ENCODE measurements around the gene DOCK2.
"Not testable (repeated sequence)": the region's sequence is repeated elsewhere in the genome, so short reads cannot be mapped to it uniquely, and the experiment has no call there.

DOCK2 gene

DNA sequence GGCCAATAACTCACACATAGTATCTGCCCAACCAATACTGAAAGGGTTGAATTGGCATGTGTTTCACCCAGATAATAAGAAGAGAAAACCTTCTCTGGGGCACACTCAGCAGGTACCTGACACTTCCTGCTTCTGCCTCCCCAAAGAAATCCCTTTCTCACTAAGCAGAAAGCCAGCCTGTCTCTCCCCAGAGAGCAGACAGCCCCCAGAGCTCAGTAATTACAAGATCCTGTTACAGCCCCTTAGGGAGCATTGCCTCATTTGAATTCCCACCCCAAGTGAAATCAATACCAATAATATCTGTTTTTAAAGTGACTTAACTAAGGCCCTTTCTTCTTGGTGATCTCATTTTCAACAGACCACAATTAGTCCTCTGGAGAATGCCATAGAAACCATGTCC, 430.1 kb downstream of the DOCK2 start:
- DNase-seq (ENCODE audit: low read depth), result no peak

DNA sequence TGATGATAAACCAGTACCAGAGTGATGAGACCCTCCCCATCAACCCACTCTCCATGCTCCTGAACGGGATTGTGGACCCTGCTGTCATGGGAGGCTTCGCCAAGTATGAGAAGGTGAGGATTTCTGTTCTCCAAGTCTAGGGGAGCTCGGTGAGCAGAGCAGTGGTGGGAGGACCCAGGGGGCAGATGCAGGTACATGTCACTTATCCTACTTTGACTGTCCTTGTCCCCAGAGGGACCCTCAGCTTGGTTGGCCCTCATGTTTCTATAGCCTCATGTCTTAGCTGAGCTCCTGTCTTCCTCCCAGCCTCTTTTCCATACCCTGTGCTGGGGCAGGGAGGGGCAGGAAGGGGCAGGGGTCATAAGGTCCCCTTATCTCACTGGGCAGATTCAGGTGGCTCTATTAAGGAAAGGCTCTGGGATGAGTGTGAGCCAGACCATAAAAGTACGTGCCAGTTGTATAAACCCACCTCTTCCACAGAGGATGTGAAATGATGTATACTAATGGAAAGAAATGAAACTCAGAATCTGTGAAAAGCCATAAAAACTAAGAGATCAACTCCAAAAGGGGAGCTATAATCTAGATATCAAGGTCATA, 430.6 kb downstream of the DOCK2 start:
- DNase-seq (ENCODE audit: low read depth), result no peak

DNA sequence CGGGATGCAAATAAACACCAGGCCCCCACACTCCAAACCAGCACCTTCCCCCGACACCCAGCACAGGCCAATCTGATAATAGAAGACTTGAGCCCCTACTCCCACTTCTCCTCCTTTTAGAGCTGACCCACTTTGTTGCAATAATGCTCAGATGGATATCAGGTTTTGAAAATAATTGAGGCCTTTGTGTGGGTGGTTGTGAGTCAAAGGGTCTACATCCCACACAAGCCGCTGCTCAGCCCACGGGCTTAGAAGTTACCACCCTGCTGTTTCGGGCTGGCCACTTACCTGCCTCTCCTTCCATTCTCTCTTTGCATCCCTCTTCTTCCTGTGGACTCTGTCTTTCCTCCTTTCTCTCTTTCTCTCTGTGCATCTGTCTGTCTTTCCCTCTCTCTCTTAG, 432.4 kb downstream of the DOCK2 start:
- no peak for DNase-seq (ENCODE audit: low read depth)

DNA sequence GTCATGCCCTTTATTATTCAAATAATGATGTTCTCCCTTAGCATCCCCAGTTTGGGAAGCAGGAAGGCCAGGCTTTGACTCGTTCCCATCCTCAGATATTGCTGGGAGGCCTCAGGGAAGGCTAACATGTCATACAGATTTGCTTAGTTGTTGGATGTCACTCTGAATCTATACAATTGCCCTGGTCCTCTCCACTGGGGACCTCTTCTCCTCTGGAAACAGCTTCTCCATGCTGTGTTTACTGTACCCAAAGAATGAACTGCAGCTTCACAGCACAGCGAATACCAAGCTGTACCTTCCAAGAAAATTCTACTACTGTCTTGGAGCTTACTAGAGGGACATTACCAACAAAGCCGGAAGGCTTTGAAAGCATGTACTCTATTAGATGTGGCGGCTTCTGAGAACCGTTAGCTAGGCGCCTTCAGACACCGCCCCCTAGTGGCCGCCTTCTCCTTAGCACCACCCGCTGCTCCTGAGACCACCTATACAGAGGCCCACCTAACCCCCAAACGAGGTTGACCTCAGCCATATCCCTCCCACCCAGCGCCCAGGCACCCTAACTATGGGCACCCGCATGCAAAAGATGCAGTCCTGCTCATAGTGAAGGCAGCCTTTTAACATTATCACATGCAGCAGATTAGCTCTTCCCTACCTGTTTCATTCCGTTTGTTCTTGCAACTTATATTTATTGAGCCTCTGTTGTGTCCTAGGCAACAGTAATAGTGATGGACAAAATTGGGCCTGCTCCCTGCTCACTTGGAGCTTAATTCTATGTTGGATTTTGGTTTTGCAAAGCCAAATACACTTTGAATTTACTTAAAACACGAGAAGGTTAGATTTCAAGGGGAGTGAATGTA, 433.7 kb downstream of the DOCK2 start:
- no peak for DNase-seq (ENCODE audit: low read depth)

DNA sequence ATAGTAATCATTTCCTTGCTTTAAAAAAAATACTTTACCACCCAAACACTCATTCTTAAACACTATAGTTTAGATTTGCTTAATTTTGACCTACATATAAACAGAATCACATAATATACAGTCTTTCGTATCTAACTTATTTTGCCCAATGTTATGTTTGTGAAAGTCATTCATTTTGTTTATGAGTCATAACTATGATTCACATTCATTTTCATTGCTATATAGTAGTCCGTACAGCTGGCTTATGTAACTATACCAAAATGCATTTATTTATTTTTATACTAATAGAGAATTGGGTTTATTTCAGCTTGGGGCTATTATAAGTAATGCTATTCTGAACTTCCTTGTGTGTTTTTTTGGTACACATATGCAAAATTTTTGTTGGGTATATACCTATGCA, 434.7 kb downstream of the DOCK2 start:
- no peak for DNase-seq (ENCODE audit: low read depth)

DNA sequence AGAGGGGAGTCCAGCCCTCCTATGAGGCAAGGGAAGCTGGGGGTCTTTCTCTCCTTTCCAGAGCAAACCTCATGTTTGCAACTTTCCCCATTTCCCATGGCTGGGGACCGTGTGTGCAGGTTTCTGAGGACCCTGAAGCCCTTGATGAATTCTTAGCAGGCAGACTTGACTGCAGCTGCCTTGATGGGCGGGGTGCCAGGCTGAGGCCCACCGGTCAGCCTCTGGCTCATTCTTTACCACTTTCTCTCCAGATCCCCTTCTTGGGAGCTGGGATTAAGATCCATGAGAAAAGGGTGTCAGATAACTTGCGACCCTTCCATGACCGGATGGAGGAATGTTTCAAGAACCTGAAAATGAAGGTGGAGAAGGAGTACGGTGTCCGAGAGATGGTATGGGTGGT, 438.6 kb downstream of the DOCK2 start:
- no peak for DNase-seq (ENCODE audit: low read depth)

DNA sequence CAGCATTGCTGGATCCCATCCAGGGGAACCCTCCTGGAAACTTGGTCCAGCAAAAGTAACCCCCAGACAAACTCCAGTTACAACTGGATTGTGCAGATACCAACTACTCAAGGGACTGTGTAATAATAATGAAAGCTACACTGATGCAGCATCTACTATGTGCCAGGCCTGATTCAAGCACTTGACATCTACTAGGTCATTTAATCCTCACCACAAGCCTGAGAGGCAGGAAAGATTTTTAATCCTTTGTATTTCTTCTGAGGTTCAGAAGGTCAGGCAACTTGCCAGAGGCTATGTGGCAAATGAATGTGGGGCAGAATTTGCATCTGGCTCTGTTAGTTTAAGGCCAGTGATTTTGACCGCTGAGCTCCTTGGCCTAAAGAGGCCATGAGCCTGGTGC, 439.1 kb downstream of the DOCK2 start:
- no peak for DNase-seq (ENCODE audit: low read depth)

DNA sequence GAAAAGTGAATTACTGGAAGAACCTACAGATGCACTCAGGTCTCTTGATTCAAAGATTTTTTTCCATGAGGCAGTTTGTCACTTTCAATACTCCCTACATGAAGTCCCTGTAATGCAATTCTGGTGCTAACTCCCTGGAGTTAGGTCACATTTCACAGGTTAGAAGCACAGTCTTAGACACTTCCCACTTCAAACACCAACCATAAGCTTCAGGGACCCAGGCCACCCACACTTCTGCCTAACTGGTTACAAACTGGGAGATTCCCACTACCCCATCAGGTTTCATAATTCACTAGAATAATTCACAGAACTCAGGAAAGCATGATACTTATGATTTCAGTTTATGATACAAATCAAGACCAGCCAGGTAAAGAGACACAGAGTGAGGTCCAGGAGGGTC, 439.7 kb downstream of the DOCK2 start:
- DNase-seq (ENCODE audit: low read depth), result no peak

DNA sequence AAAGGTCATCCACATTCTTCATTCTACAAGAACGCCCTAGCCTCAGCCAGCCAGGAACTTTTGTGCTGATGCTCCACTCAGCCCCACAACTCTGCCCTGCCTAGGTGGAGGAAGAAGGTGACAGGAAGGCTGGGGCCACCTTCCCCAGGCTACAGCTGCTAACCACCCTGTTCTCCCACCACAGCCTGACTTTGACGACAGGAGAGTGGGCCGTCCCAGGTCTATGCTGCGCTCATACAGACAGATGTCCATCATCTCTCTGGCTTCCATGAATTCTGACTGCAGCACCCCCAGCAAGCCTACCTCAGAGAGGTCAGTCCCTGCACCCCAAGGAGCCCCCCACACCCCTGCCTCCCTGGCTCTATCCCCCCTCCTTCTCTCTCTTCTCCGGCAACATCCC, 440.5 kb downstream of the DOCK2 start:
- DNase-seq (ENCODE audit: low read depth), result no peak

DNA sequence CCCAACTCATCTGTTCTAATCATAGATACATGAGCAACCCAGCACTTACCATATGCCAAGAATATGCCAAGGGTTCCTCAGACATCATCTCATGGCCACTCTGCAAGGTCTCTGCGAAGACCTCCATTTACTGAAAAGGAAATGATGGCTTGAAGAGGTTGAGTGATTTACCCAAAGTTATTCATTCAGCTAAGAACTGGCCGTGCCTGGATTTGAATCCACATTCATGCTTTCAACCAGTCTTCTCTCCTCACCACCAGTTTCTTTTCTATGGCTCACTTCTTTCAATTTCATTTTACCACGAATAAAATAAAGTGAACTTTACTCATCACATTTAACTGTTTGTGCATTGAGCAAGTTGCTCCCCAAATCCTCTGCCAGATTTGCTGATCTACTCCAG, 441.4 kb downstream of the DOCK2 start:
- DNase-seq (ENCODE audit: low read depth), result no peak

DNA sequence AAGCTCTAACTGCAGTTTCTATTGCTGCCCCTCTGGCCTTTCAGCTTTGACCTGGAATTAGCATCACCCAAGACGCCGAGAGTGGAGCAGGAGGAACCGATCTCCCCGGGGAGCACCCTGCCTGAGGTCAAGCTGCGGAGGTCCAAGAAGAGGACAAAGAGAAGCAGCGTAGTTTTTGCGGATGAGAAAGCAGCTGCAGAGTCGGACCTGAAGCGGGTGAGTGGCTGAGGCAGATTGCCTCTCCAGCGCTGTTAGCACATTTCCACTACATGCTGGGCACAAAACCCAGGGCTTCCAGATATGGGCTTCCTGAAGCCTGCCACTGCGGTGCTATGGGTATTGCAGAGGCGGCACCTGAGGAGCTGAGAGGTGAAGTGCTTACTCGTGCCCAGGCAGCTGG, 441.9 kb downstream of the DOCK2 start:
- no peak for DNase-seq (ENCODE audit: low read depth)

DNA sequence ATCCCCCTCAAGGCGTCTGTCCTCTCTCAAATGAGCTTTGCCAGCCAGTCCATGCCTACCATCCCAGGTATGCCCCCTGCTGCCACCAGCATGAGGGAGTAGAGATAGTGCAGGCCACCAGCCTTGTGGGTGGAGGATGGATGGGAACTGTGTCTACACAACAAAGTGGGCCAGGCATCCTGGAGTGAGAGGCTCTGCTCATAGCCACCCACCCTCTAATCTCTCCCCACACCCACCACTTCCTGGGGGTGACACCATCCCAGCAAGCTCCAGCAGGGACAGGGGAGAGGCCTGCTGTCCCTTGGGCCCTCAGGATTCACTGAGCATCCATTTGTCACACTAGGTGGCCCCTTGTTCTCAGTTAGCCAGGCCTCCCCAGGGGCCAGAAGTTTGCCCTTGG, 443.1 kb downstream of the DOCK2 start:
- no peak for DNase-seq (ENCODE audit: low read depth)

DNA sequence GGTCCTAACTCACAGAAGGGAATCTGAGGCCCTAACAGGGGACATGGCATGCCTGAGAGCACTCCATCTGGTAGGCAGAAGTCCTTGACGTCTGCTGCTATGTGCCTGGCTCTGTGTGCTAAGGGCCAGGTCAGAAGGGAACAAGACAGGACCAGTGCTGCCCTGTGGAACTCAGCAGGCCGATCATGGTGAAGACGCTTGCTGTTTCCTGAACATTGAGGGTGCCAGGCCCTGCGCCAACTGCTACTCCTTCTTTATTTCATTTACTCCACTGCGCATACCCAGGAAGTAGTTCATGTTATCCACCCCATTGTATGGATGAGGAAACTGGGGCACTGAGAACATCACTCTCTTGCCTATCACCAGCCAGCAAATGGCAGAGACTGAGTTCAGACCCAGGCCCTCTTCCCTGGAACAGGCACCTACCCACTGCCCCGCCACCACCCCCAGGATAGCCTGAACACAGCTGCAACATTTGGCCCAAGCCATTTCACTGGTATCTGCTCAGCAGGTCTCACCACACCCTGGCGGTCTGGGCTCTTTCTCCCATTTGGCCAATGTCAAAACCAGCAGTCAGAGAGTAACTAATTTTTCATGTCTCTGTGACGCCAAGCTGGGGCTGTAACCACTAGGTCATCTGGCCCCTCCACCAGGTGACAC, 443.8 kb downstream of the DOCK2 start:
- DNase-seq (ENCODE audit: low read depth), result no peak

DNA sequence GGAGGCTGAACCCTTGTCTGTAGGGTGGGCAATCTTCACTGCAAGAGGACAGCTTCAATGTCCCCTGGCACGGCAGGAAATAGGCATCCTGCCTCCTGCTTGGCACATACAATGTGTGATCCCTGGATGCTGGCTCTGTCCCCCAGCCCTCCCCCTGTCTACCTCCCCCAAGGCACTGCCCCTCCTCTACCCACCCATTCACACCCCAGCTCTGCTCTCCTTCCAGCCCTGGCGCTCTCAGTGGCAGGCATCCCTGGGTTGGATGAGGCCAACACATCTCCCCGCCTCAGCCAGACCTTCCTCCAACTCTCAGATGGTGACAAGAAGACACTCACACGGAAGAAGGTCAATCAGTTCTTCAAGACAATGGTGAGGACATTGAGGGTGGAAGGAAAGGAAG, 444.5 kb downstream of the DOCK2 start:
- no peak for DNase-seq (ENCODE audit: low read depth)

DNA sequence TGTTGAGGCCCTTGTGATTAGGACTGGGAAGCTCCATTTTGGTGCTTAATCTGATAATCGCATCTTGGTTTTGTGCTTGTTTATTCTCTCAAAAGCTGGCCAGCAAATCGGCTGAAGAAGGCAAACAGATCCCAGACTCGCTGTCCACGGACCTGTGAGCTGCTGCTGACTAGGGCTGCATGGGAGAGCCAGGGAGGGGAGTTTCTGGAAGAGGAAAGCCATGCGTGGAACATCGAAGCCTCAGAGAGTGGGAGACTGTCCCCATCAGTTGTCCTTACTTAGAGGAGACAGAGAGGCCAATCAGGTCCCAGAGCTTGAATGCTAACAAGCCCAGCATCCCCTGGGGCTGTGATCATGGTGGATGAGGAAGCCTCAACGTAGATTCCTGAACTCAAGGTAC, 445.6 kb downstream of the DOCK2 start:
- DNase-seq (ENCODE audit: low read depth), result no peak

DNA sequence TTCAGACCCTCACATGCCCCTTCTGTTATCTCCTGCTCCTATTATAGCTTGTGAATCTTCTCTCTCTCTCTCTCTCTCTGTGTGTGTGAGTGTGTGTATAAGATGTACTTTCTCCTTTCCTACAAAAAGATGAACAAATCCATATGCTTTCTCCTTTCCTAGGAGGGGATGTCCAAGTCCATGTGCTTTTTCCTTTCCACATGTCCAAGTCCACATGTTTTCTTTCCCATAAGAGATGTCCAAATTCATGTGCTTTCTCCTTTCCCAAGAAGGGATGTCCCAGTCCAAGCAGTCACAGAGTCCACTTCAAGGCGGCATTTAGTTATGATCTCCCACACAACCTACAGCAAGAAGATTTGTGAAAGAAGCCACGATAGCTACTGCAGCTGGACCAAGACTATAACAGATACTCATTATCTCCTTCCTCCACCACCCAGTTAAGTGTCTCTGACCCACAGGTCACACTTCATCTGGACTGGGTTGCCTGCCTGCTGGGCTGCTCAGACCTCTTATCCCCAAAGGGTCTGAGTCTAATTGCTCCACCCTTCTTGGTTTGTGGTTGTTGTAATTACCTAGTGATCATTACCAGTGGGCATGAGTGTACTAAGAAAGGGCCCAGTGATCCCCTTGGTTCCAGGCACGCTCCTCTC, 450.2 kb downstream of the DOCK2 start:
- no peak for DNase-seq (ENCODE audit: low read depth)

DNA sequence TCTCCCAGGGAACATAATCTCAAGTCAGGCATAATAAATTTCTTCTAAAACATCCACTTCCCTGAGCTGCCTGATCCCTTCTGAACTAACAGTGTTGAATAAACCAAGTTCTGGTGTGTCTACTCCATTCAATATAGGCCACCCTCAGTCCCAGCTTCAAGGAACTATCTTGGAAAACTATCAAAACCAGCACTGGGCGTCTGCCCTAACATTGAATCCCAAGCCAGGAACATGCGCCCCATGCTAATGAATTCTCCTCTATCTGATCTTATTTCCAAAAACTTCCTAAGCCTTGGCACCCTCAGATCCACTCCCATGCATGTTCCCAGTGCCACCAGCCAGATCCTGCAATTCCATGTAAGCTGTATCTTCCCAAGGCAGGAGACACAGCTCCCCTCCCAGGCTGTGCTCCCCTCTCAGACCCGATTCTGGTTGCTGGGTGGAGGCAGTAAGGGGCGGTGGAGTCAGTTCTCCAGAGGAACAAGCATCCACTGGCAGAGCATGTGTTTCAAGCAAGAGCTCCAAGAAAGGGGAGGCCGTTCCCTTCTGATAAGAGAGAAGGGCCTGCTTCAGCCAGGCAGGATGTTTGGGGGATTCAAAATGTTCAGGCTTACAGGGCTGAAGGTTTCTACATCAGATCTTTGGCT, 455.5 kb downstream of the DOCK2 start:
- no peak for DNase-seq (ENCODE audit: low read depth)

DNA sequence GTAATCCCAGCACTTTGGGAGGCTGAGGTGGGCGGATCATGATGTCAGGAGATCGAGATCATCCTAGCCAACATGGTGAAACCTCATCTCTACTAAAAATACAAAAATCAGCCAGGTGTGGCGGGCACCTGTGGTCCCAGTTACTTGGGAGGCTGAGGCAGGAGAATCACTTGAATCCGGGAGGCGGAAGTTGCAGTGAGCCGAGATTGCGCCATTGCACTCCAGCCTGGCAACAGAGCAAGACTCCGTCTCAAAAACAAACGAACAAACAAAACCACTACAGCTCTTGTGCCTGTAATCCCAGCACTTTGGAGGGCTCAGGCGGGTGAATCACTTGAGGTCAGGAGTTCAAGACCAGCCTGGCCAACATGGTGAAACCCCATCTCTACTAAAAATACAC, 457.3 kb downstream of the DOCK2 start:
- not testable (repeated sequence) for DNase-seq (ENCODE audit: low read depth)

DNA sequence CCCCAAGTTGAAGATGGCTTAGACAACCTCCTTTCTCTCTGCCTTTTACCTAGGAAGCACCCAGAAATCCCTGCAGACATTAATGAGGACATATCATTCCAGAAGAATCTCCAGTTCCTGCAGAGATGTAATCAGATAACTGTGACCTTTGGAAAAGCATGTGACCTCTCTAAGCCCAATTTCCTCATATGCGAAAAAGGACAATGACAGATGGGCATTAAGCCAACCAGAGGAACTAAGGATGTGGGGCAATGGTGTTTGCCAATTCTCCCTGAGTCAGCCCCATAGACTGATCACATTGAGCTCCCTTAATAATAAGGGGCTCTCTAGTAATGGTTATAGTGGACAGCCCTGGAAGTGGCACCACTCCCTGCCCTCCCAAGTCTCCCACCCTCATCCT, 458.6 kb downstream of the DOCK2 start:
- no peak for DNase-seq (ENCODE audit: low read depth)

DNA sequence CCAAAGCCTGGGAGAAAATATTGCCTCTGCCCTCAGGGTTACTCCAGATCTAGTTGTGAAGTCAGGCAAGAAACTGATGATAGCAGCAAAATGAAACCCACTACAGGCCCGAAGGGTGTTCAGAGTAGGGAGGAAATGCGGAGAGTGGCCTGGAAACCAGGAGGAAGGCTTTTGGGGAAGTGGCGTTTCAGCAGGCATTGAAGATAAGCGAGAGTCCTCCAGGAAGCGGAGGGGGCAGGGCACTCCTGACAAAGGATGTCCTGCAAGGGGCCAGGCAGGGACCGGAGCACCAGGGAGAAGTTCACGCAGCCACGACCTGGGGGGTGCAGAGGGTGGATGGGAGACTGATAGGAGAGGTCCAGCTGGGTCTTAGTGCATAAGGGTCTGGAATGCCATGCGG, 460.9 kb downstream of the DOCK2 start:
- DNase-seq (ENCODE audit: low read depth), result no peak

DNA sequence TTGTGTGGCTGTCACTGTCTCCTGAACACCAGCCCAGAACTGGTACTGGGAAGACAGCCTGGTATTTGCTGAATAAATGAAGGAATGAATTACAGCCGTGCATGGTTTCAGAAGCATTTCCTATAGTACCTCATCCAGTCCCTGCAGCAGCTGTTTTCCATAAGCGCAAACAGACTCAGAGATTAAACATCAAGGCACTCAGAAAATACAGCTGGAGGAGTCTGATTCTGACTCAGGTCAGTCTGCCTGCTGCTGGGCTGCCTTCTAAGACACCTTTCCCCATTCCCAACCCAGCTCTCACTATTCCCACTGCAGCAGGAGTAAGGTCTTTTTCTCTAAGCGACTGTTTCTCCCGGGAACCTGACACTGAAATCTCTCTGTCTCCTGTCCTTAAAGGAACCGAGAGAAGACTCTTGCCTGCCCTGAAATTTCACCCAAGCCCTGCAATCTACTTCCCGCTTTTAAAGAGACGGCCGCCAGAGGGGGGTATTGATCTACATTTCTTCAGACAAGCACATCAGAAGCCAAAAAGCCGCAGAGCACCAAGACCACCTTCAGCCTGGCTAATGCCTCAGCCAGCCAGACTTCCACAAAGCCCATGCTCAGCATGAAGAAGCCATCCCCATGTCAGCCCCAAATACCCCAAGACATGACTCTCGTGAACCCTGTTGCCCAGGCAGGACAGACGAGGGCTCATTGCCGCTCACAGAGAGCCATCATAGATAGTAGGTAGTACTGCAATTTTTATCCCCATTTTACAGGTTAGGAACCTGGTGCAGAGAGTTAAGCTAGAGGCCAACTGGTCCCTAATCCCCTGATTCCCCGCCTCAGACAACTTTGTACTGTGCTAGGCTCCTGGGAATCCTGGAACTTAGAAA, 463.2 kb downstream of the DOCK2 start:
- DNase-seq (ENCODE audit: low read depth), result peak; percentile 30
